HG02623 (cell line): ENCODE results near the gene MTCP1.

Source experiments
- ATAC-seq: cut with Tn5 transposase; IDR thresholded peaks from one replicate; pipeline ENCODE4 v1.9.1; 2021; ENCODE audit warnings: moderate library complexity; ENCODE audit not compliant: unreplicated experiment

The MTCP1 gene, protein sequence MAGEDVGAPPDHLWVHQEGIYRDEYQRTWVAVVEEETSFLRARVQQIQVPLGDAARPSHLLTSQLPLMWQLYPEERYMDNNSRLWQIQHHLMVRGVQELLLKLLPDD

DNA sequence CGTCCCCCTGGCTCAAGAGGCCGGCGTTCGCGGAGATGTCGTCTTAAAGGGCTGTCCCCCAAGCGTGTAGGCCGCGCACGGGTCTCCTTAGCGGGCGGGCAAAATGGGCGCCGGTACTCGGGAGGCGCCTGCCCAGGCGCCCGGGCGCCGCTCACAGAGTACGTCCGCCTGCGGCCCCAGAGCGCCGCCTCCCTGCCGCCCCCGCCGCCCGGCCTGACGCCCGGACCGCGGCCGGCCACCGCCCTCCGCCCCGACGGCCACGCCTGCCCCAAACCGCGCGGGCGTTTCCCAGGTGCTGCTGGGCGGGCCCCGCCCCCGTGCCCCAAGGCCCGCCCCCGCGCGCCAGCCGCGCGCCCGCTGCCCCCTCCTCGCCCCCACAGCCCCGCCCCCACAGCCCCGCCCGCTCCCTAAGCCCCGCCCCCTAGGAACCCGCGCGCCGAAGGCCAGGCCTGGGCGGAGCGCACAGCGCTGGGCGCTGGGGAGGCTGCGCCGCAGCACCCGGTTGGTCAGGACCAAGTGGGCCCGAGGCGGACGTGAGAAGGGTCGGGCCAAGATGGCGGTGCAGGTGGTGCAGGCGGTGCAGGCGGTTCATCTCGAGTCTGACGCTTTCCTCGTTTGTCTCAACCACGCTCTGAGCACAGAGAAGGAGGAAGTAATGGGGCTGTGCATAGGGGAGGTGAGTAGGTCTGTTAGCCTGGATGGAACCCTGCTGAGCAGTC lies at the start of gene MTCP1, which contains the start of the genes BRCC3 and CMC4:
TSS of gene MTCP1 (minus strand) at position 162 of the 719 bp plus-strand sequence. CDS start 5,126 bp downstream, outside the sequence.
TSS of gene BRCC3 (plus strand) at position 534 of the 719 bp plus-strand sequence. CDS start at position 554, 20 bp downstream.
TSS of gene CMC4 (minus strand) at position 162 of the 719 bp plus-strand sequence. CDS start 7,113 bp downstream, outside the sequence.
- ATAC-seq = peak; percentile 86

DNA sequence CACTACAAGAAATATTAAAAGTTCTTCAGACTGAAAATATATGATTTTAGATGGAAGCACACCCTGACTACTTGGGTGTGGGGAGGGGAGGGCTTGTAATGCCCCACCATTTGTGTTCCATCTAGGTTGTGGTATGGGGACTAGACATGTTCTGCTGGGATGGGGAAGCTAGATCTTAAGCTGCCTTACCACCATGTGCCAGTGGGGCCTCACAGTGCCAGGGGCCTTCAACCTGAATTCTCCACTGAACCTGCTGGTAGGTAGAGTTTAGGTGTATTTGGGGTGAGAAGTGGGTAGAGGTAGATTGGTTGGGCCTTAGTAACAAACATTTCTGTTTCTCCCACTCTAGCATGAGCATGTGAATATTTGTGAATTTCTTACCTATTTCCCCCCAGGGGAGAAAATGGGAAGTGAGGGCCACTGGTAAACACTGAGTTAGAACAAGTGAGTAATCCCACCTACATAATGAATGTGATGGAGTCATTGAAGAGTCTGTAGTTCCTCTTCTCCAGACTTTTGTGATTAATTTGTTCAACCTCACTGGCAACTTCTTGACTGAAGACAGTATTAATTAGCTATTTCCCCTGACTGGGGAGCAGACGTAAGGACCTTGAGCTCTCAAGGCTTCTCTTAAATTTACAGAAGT lies 44.4 kb upstream of the MTCP1 start:
- ATAC-seq = no peak

DNA sequence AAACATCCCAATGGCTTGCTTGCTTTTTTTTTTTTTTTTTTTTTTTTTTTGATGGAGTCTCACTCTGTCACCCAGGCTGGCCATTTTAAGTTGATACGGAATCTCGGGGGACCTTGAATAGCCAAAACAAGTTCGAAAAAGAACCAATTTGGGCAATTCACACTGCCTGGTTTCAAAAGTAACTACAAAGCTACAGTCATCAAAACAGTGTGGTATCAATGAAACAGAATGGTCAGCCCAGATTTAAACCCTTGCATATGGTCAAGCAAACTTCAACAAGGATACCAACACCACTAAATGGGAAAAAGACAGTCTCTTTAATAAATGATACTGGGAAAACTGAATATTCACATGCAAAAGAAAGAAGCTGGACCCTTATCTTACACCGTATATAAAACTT lies 42.2 kb upstream of the MTCP1 start:
- no peak for ATAC-seq

DNA sequence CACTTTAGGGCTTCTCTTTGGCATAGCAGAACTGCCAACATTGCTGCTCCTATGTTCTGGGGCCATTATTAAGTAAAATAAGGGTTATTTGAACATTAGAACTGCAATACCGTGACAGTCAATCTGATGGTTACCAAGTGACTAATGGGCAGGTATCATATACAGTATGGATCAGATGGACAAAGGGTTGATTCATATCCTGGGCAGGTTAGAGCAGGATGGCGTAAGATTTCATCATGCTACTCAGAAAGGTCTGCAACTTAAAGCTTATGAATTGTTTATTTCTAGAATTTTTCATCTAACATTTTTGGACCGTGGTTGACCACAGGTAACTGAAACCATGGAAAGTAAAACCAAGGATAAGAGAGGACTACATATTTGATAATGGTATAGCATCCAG lies 41.2 kb upstream of the MTCP1 start:
- no peak for ATAC-seq

DNA sequence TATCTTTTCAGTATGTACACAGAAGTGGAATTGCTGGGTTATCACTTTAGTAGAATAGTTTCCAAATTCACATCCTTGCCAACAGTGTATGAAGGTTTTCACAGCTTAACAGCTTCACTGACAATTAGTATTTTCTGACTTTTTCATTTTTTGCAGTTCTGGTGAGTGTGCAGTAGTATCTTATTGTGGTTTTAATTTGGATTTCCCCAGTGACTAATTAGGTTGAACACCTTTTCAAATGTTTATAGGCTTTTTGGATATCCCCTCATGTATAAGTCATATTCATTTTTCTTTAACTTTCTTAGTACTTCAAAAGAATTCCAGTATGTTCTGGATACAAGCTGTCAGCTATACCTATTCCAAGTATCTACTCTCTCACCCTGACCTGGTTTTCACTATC lies 37.5 kb upstream of the MTCP1 start:
- no peak for ATAC-seq

DNA sequence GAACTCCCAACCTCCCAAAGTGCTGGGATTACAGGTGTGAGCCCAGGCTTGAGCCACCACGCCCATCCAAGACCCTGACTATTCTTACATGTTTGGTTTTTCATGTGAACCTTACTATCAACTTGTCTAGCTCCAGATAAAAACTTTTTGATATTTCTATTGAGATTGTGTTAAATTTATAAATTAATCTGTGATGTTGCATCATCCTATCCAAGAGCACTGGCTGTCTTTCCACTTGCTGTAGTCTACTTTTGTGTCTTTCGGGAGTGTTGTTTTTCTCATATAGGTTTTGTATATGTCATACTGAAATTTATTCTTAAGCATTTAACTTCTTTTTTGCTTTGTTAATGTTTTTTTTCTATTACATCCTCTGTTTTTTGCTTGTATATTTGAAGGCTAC lies 35.0 kb upstream of the MTCP1 start:
- ATAC-seq = no peak

DNA sequence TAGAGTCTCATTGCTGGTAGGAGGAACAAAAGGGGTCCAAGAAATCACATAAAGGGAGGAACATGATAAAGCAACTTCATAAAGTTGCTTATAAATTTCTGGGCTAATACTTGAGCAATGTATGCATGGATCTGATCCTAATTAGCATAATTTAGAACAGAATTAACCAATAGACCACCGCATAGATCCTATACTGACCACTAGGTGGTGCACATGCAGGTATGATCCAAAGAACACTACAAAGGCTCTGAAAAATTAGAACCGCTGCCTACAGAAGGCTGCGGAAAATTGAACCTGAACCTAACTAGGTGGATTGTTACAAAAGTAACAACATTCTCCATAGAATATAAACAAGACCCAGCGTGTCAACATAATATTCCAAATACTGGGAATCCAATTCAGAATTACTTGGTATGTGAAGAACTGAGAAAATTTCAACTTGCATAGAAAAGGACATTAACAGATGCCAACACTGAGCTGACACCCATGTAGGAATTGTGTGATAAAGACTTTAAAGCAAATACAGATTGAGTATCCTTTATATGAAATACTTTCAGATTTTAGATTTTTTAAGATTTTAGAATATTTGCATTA lies 23.6 kb upstream of the MTCP1 start:
- ATAC-seq = no peak

DNA sequence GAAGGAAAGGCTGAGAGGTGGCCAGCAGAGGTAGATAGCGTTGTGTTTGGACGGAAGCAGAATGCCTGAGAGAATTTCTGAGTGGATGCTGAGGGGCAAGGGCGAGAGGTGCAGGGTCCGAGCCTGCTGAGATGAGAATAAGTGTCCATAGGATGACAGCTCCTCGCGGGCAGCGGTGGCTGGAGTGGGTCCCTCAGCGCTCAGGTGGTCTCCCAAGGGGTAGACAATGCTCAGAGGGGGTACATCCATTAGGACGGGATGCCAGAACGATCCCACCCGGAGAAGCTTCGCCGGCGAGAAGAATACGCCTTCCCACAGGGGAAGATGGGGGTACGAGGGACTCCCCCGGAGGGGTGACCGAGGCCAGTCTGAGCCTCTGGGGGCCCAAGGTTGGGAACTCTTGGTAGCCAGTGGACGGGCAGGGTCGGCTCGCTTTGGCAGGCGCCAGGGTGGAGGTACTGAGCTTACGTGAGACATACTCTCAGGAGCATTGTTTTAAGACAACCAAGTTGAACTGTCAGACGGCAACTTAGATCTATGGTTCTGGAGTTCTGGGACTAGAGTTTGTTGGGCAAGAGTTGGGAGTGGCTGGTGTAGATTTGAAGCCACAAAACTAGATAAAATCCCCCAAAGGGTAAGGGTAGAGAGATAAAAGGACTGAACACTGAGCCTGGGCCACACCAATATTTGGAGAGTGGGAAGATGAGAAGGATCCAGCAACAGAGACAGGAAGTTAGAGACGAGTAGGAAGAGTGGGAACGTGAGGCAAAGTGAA lies 16.2 kb upstream of the MTCP1 start:
- no peak for ATAC-seq

DNA sequence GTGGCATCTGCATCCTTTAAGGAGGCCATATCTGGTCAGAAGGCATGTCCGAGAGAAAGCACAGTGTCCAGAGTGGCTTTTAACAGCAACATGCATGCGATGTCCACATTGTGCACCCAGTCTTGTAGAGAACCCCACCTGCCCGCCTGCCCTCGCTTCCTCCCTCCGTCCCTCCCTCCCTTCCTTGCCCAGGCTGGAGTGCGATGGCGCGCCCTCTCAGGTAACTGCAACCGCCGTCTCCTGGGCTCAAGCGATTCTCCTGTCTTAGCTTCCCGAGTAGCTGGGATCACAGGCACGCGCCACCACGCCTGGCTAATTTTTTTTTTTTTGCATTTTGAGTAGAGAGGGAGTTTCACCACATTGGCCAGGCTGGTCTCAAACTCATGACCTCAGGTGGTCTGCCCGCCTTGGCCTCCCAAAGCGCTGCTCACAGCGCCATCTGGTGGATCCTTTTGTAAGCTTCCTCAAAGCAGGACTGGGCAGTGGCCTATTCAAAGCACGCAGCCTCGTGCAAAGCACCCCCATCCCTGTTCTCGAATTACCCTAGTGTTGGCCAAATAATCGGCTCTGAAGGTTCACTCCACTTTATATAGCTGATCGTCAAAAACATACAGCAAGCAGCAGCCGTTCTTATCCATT lies 15.4 kb upstream of the MTCP1 start:
- ATAC-seq = no peak

DNA sequence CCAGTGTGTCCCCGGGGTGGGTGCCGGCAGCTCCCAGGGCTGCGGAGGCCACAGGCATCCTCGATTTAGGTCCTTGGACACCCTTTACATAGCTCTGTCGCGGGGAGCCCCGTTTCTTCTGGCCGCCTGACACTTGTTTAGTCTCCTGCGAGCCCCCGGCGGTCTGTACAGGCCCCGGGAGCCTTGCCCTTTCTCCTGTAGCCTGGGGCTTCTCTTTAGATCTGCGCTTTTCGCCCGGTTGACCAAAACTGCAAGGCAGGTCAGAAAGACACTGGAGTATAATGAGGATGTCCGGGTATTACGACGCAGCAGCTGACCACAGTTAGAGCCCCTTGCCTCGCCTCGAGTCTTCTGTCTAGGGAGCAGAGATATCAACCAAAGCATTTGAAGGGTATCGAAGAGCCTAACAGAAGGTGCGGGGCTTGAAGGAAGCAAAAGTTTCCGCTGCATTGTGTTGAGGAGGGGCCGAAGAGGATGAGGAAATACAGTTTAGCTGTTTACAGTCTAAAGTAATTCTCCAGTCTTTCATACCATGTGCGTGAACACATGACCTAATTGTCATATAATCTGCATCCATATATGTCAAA lies 851 bp upstream of the MTCP1 start:
- ATAC-seq = no peak

DNA sequence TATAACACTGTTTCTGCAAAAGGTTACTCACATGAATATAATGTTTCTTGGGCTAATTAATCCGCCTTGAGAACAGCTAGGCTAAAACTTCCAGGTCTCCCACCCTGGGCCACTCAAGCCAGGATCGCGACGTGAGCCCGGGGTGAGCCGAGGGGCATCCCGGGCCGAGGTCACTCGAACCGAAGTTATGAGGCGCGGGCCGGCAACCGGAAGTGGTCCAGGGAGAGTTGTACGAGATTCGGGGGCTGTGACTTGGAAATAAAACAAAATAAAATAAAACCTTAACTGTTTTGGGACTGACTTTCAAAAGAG lies 317 bp downstream of the MTCP1 start:
- peak; percentile 12 for ATAC-seq

DNA sequence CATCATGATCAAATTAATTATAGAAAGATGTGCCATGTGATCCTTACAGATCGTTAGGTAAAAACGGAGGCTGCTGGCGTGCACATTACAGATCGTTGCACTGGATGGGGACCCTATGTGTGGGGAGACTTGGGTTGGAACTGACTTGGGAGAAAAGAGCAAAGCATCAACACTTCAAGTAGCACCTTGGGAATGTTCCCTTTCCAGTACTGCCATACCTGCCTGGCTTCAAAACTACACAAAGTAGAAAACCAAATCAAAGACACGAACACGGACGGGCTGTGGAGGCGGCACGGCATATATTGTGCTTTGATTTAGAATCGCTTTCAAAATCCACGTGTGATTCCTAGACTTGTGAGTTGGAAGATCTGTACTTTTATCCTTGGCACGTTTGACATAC lies 898 bp downstream of the MTCP1 start:
- ATAC-seq = no peak

DNA sequence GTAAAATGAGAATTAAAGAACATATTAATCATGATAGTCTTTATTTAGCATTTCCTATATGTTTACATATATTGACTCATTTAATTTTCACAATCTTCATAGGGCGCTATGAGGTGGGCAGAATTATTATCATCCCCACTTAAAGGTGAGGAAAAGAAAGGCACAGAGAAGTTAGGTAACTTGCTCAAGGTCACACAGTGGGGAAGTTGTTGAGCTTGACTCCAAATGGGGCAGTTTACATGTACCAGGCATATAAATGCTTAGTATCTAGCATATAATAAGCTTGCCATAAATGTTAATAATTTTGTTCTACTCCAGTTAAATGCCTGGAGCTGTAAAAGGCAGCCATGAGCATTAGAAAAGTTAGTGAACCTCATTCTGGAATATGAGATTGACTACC lies 1.5 kb downstream of the MTCP1 start:
- ATAC-seq = no peak

DNA sequence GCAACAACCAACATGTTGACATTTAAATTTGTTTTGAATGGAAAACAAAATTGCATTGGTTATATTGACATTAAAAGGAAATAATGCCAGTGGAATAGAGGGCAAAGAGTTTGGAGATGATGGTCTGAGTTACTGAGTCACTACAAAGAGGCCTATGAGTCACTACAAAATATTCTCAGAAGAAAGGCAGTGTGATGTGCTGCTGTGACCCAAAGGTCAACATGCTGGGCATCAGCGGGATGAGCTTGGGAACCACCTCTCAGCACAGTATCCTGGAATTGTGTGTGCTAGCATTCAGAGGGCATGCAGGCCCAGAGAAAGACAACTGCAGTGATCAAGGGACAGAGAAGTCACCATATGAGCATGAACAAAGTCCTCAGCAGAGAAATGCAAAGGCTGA lies 2.8 kb downstream of the MTCP1 start:
- no peak for ATAC-seq

DNA sequence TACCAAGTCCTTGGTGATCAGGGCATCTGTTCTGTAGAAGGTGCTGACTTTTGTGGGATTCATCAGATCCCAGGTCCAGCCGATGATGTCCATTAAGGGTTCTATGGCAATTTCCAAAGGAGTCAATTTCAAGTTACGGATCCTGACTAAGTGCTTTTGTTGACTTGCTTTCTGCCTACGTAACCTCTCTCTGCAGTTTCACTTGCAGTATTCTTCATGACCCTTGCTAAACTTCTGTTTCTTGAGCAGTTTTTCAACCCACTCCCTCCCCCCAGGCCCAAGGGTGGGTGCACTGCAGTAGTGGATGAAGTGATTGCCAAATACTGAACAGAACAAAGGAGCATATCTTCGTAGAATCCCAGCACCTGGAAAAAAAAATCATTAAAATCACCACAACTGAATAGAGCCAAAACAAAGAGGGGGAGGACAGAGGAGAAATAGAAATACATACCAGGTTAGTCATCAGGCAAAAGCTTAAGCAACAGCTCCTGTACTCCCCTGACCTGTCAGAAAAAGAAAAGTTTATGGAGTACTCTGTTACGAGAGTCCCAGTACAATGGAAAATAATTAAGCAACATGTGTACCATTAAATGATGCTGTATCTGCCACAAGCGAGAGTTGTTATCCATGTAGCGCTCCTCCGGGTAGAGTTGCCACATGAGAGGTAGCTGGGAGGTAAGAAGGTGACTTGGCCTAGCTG lies 5.8 kb downstream of the MTCP1 start:
- ATAC-seq = no peak

DNA sequence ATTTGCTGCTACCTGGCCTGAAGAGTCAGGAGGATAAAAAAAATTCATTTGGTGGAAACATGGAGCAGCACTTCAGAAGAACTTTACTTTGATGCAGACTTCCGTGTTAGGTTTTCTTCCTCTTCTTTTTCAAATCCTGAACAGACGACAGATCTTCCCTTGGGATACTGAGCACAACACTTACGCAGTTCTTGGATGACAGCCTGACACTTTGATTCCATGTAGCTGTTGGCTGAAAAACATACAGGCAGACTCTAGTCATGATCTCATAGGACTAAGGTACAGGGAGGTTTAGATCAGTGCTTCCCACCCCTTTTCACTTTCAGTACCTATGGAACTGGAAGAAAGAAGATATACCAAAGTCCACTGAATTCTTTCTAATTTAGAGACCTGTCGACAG lies 9.2 kb downstream of the MTCP1 start:
- no peak for ATAC-seq

DNA sequence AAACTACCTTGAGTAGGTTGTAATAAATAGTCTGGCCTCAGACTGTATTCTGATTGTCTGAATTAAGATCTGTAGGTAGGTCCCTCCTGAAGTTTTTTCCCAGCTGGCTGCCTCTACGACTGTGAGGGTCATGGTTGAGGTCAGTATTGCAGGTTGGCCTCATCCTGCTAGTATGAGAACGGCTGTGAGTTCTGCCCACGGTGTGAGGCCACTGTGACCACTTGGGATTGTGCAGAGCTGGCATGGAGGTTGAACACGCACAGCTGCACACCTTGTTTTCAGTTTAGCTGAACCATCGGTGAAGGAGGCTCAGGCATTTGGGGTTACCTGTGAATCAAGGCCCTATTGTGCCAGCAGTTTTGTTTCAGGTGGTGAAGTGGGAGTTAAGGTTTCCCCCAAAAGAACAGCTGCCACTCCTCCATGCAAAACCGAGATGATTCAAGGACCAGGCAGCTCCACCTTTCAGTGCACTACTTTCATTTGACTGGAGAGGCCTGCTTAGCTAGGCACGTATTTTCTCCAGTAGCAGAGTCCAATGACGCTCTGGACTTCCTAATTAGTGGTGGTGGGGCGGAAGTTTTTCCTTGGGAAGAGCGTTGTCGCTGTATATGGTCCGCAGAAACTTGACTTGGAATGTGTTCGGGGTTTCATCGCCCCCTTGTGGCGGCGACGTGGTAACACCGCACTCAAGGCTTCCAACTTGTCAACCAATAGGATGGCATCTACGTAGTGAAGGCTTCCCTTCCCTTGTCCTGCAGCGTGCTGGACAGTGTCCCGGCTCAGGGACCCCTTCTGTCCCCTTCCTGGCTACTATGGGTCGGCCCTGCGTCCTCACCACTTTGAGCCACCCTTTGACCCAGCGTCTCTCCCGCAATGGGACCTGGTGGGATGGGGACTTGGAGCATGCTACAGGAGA lies 13.8 kb downstream of the MTCP1 start:
- ATAC-seq = peak; percentile 60

DNA sequence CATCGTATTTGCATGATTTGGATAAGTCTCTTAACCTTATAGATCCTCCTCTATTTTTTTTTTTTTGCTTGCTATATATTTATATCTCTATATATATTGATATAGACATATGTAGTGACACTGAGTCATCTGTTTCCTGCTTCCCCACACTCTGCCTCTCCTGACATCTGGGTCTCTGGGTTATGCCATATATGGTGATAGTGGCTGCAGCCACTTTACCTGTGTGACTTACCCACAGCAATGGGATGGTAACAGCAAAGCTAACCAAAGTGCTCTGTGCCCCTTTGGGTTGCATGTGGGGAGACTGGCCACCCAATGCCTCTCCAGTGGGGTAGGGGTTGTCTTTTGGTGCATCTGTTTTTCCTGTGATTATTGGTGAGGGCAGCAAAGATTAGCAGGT lies 14.5 kb downstream of the MTCP1 start:
- no peak for ATAC-seq

DNA sequence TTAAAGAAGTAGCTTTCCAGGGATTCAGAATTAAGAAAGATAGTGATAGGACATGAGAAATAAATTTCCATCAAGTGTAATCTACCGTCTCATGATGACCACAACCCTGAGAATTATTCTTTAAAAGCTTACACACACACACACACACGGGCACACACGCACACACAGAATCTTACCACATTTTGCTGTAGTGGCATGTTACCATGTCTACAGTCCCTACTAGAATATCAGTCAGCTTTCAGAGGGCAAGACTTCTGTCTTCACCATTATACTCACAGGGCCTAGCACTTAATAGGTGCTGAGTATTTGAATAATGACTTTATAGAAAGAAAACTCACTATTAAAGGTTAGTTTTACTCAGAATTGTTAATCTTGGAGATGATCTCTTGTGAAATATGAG lies 15.4 kb downstream of the MTCP1 start:
- no peak for ATAC-seq
